Stomach (tissue), 4 donors: Measurements from ENCODE around the gene INSC.

Experiments
- EP300 ChIP-seq: sonication (generic); formaldehyde crosslinking; IDR thresholded peaks from one replicate; pipeline ENCODE4 v1.6.1; 2017; ENCODE audit warnings: antibody characterized with exemption
- POLR2A ChIP-seq, 4 donors: fragments of 450-650 bp; IDR thresholded peaks; one replicate each; pipeline ENCODE4 v1.6.1; 2016; ENCODE audit warnings: antibody characterized with exemption in 4 of 4, control low read depth in 2 of 4, mild to moderate bottlenecking in 1 of 4, moderate library complexity in 1 of 4
- TF ChIP-seq, protein P1 (sequence below), 7 experiments: fragments of 450-650 bp in 4 of 7; fragments of 200-600 bp in 3 of 7; sonication (generic) in 3 of 7; IDR thresholded peaks; one replicate each; pipeline ENCODE4 v1.5.1; 2016 to 2019; ENCODE audit warnings: antibody characterized with exemption in 7 of 7, control low read depth in 2 of 7, mild to moderate bottlenecking in 1 of 7

DNA sequence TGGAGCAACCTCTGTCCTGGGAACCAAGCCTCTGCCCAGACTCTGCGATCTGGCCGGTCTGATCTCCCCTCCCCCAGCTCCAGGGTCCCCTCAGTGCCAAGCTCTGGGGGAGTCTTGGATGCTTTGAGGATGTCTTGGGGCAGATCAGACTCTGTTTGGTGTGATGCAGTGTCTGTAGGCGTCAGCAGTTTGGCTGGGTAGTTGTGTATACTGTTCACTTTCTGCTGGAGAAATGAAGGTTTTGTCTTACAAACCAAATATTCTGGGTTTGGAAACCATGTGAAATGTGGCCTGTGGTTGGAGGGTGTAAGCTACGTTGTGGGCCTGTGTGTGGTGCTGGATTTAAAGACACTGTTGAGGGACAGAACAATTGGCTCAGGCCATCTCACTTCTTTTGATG is 4.6 kb downstream of the INSC start:
- TF ChIP-seq POLR2A (IDR thresholded peaks at IDR 0.05) (no peak), EP300 (no peak)
- TF ChIP-seq, protein P1, sequence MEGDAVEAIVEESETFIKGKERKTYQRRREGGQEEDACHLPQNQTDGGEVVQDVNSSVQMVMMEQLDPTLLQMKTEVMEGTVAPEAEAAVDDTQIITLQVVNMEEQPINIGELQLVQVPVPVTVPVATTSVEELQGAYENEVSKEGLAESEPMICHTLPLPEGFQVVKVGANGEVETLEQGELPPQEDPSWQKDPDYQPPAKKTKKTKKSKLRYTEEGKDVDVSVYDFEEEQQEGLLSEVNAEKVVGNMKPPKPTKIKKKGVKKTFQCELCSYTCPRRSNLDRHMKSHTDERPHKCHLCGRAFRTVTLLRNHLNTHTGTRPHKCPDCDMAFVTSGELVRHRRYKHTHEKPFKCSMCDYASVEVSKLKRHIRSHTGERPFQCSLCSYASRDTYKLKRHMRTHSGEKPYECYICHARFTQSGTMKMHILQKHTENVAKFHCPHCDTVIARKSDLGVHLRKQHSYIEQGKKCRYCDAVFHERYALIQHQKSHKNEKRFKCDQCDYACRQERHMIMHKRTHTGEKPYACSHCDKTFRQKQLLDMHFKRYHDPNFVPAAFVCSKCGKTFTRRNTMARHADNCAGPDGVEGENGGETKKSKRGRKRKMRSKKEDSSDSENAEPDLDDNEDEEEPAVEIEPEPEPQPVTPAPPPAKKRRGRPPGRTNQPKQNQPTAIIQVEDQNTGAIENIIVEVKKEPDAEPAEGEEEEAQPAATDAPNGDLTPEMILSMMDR (IDR thresholded peaks at IDR 0.05) = no peak
